ENCODE results near the gene ZMYND8. TPM values are rescaled to one million over a fixed set of nuclear protein-coding genes. Genes with fewer than 3 reads are reported as not detected.
A peak's percentile ranks its signal among the peaks of the same experiment; 100 is the strongest.

ZMYND8 gene
- total and polyA plus RNA-seq, 9 donors: 12.2 to 18.9 (median 16.0) TPM

DNA sequence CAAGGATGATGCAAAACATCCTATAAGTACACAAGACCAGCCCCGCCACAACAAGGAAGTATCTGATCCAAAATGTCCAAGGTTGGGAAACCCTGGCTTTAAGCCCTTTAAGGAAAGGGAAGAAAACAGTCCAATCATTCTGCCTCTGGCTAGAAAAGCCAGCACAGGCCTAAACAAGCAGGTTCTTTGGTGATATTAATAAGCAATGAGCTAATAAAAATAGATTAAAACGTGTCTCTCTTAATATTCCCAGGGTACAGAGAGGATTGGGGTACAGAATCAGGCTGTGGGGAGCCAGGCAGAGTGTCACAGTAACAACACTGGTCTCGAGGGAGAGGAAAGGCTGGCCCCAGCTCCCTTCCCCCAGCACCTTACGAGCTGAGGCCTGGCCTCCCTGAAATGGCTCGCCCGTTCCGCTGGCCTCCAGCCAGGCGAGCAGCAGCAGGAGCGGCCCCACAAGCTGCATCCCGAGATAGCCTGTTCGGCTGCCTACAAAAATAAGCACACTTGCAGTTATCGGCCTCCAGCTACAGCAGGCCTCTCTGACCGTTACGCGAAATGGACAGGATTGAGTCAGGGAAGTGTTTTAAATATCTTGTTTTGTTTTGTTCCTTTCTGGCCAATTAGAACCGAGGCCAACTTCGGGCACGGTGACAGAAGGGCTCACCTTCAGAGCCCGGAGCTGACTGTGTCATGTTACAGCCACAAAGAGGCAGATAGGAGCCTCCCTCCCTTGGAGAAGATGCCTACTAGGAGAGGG, 4.0 kb upstream of the ZMYND8 start:
- Histone ChIP-seq H3K4me1 (ENCODE audit: control insufficient read depth, insufficient read depth, low read length) (peaks cover 65% of the 10 kb centered on the region), H3K27ac (ENCODE audit: low read length) (peak overlapping the region; percentile 99), H3K4me3 (ENCODE audit: low read length) (no peak overlapping the region), H3K36me3 (ENCODE audit: control insufficient read depth, insufficient read depth, low read length) (no peaks in the 10 kb centered on the region), H3K9me3 (replicated peaks; ENCODE audit: control insufficient read depth, low read depth, low read length) (no peaks in the 10 kb centered on the region), H3K27me3 (ENCODE audit: control insufficient read depth, insufficient read depth, low read length) (no peaks in the 10 kb centered on the region)
- 4% methylated on average over 9 of the region's 19 CpGs for whole genome bisulfite sequencing (ENCODE audit: insufficient coverage)
- DNase-seq: peak; percentile 91

DNA sequence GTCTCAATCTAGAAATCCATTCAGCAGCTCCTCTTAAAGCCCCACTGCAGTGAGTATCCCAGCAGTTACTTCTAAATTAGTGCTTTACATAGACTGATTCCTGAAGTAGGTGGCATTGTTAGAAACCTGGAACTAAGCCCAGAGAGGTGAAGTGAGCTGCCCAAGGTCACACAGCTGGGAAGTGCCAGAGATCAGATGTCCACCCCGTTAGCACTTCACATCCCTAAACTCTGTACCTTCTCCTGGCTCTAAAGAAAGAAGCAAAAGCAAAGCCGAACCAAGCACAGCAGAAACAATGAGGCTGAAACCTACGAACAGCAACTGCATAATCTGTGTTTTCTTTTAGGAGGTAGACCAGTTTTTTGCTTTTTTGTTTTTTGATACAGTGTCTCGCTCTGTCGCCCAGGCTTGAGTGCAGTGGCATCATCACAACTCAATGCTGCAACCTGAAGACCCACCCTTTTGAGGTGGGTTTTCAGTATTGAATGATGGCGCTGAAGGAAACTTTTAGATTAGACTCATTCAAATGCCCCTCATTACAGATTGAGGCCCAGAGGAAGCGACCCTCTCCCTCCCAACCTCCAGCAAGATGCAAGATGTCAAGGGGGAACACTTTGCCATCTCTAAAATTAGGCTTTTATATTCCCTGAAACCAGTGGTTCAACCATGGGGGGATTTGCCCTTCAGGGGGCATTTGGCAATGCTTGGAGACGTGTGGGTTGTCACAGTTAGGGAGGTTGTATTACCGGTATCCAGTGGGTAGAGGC, 3.2 kb upstream of the ZMYND8 start:
- Histone ChIP-seq H3K36me3 (ENCODE audit: control insufficient read depth, insufficient read depth, low read length) (no peaks in the 10 kb centered on the region), H3K4me3 (ENCODE audit: low read length) (no peak overlapping the region), H3K27me3 (ENCODE audit: control insufficient read depth, insufficient read depth, low read length) (no peaks in the 10 kb centered on the region), H3K9me3 (replicated peaks; ENCODE audit: control insufficient read depth, low read depth, low read length) (no peaks in the 10 kb centered on the region), H3K4me1 (ENCODE audit: control insufficient read depth, insufficient read depth, low read length) (peaks cover 71% of the 10 kb centered on the region), H3K27ac (ENCODE audit: low read length) (peak overlapping the region; percentile 99)
- WGBS (ENCODE audit: insufficient coverage): 80% methylated on average over 1 of the region's 9 CpGs
- DNase-seq: no peak

DNA sequence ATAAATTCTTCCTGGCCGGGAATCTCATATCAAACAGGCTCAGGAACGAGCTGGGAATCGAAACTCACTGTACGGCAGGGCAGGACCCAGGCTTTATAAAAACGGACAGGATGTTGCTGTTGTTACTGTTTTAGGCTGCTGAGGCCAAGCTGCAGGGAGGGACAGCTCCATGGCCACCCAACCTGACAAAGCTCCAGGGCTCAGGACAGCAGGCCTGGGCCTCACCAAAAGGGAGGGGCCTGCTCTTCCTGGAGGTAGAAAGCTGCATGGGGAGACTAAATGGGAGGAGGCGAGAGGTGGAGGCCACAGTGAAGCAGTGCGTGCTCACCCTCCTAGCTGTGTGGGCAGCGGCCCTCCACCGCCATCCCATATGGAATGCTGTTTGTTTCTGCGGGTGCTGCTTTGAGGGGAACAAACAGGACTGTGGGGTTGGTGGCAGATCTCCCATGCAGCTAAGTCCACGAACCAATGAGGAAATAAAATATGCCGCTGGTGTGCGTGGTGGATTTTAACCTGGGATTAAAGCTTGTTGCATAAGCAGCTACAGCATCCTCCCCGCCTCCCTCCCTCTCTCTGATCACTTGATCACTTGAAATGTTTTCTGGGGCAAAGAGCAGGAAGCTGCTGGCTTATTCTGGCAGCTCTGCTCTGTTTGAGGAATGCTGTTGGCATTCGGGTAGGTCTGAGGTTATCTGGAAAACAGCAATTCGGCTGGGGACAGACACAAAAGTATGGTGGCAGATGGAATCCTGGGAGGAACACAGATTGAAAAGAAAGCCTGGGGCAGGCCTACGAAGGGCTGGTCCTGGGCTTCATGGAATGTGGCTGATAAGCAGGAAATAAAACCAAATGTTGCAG, 2.4 kb upstream of the ZMYND8 start:
- Histone ChIP-seq H3K4me3 (ENCODE audit: low read length) (no peak overlapping the region), H3K36me3 (ENCODE audit: control insufficient read depth, insufficient read depth, low read length) (no peaks in the 10 kb centered on the region), H3K9me3 (replicated peaks; ENCODE audit: control insufficient read depth, low read depth, low read length) (no peaks in the 10 kb centered on the region), H3K27ac (ENCODE audit: low read length) (peak overlapping the region; percentile 99), H3K27me3 (ENCODE audit: control insufficient read depth, insufficient read depth, low read length) (no peaks in the 10 kb centered on the region), H3K4me1 (ENCODE audit: control insufficient read depth, insufficient read depth, low read length) (peaks cover 78% of the 10 kb centered on the region)
- peak; percentile 88 for DNase-seq
- whole genome bisulfite sequencing (ENCODE audit: insufficient coverage): 13% methylated on average over 4 of the region's 17 CpGs

DNA sequence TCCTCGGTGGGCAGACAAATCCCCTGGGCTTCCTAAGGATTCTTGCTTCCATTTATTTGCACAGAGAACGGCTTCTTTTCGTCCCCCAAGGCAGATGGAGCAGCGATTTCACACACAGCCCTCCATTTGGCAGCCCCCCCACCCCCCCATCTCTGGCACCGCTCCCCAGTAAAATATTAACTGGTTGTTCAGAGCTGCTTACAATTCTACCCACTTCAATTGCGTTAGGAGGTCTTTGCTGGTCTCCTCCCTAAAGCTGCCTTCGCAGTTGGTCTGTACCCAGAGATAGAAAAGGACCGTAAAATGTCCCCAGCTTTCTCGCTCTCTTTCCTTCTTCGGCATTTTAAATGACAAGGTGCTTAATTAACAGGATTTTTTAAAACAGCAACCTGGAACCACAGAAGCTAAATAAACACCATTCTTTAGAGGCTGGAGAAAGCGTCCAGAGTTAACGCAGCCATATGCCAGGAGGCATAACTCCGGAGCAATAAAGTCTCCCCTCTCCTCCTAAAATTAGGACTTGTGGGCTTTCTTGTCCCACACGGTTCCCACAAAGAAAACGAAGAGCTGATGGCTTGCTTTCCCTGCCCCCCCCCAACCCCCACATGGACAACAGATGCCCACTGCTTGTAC, 1.7 kb upstream of the ZMYND8 start:
- no peak for DNase-seq
- 21% methylated on average over 11 of the region's 15 CpGs for WGBS (ENCODE audit: insufficient coverage)
- Histone ChIP-seq H3K9me3 (replicated peaks; ENCODE audit: control insufficient read depth, low read depth, low read length) (no peaks in the 10 kb centered on the region), H3K27ac (ENCODE audit: low read length) (peak overlapping the region; percentile 99), H3K27me3 (ENCODE audit: control insufficient read depth, insufficient read depth, low read length) (no peaks in the 10 kb centered on the region), H3K4me1 (ENCODE audit: control insufficient read depth, insufficient read depth, low read length) (peaks cover 85% of the 10 kb centered on the region), H3K4me3 (ENCODE audit: low read length) (no peak overlapping the region), H3K36me3 (ENCODE audit: control insufficient read depth, insufficient read depth, low read length) (no peaks in the 10 kb centered on the region)

DNA sequence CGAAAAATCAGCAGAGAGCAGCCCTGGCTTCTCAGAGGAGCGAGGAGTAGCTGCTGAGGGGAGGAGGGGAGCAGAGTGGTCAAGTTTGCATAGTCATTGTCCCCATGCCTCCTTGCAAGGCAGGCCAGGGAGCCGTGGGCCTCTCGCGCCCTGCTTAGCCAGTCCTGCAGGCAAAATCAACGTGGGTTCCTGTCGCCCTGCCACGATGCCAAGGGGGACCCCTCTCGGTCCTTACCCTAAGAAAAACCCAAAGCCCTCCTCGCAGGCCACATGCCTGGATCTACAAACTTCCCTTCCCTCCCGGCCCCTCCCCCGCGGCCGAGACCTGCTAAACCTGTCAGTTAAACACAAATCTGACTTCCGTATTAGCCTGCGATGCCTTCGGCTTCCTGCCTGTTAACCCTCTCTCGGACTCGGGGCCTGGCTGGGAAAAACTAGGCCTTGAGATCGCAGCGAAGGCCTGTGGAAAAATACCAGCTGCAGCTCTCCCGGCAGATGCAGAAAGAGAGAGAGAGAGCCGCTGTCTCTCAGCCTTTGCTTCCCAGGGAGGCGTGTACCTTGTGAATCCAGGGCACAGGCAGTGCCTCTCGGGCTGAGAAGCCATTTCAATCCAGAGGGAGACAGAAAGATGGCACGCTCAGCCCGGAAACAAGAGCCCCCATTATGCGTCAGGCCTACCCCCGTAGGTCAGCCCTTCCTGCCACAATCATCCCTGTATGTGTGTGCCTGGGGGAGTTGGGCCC, 968 bp upstream of the ZMYND8 start:
- DNase-seq: peak; percentile 95
- Histone ChIP-seq H3K36me3 (ENCODE audit: control insufficient read depth, insufficient read depth, low read length) (peaks cover under 1% of the 10 kb centered on the region), H3K27me3 (ENCODE audit: control insufficient read depth, insufficient read depth, low read length) (no peaks in the 10 kb centered on the region), H3K27ac (ENCODE audit: low read length) (peak overlapping the region; percentile 99), H3K9me3 (replicated peaks; ENCODE audit: control insufficient read depth, low read depth, low read length) (no peaks in the 10 kb centered on the region), H3K4me3 (ENCODE audit: low read length) (no peak overlapping the region), H3K4me1 (ENCODE audit: control insufficient read depth, insufficient read depth, low read length) (peaks cover 89% of the 10 kb centered on the region)
- WGBS (ENCODE audit: insufficient coverage): 12% methylated on average over 19 of the region's 29 CpGs

DNA sequence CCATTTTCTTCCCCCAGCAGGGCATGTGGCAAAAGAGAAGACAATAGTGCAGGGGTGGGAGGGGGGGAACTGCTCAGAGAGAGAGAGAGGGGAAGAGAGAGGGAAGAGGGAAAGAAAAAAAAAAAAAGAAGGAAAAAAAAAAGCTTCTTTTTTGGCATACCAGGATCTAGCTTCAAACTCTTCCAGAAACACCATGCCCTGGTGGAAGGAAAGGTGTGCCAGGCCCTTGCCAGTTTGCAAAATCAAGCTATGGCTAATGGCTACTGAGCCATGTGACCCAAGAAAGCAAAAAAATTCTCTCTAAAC, 326 bp downstream of the ZMYND8 start:
- no peak for DNase-seq
- Histone ChIP-seq H3K27me3 (ENCODE audit: control insufficient read depth, insufficient read depth, low read length) (no peaks in the 10 kb centered on the region), H3K4me3 (ENCODE audit: low read length) (peak overlapping the region; percentile 23), H3K9me3 (replicated peaks; ENCODE audit: control insufficient read depth, low read depth, low read length) (no peaks in the 10 kb centered on the region), H3K4me1 (ENCODE audit: control insufficient read depth, insufficient read depth, low read length) (peaks cover 93% of the 10 kb centered on the region), H3K27ac (ENCODE audit: low read length) (peak overlapping the region; percentile 99), H3K36me3 (ENCODE audit: control insufficient read depth, insufficient read depth, low read length) (peaks cover 3% of the 10 kb centered on the region)

DNA sequence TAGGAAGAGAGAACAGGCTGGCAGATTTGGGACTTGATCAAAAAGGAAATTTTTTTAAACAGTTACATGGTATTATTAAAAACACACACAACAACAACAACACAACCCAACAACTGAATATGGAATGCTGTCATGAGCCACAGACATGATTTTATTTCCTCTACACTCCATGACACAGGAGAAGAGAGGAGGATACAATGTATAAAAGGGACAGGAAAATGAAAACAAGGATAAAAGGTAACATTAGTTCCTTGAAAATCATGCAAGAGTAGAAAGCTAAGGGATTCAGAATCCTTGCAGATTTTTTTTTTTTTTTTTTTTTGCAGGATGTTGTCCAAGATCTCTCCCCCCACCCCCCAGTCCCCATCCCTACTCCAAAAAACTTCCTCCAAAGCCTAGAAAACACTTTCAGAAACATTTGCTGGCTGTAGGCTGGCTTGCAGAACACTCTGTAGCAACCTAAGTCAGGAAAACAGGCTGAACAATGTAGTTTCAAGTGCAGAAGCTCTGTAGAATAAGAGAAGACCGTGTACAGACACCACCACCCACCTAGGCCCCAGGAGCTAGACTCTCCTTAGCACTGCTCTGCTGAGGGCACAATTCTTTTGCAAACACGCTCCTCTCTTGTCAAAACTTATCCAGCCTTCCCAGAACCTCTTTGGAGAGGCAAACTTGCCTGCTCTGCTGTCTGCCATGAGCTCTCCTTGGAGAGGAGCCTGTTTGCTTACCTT, 845 bp downstream of the ZMYND8 start:
- 0% methylated on average over 1 of the region's 2 CpGs for WGBS (ENCODE audit: insufficient coverage)
- H3K4me3 ChIP-seq (ENCODE audit: low read length): peak overlapping the region; percentile 23
- H3K27ac ChIP-seq (ENCODE audit: low read length): peak overlapping the region; percentile 99
- peaks cover 88% of the 10 kb centered on the region for H3K4me1 ChIP-seq (ENCODE audit: control insufficient read depth, insufficient read depth, low read length)
- peaks cover 3% of the 10 kb centered on the region for H3K36me3 ChIP-seq (ENCODE audit: control insufficient read depth, insufficient read depth, low read length)
- no peaks in the 10 kb centered on the region for H3K9me3 ChIP-seq (replicated peaks; ENCODE audit: control insufficient read depth, low read depth, low read length)
- no peaks in the 10 kb centered on the region for H3K27me3 ChIP-seq (ENCODE audit: control insufficient read depth, insufficient read depth, low read length)
- DNase-seq: peak; percentile 83

DNA sequence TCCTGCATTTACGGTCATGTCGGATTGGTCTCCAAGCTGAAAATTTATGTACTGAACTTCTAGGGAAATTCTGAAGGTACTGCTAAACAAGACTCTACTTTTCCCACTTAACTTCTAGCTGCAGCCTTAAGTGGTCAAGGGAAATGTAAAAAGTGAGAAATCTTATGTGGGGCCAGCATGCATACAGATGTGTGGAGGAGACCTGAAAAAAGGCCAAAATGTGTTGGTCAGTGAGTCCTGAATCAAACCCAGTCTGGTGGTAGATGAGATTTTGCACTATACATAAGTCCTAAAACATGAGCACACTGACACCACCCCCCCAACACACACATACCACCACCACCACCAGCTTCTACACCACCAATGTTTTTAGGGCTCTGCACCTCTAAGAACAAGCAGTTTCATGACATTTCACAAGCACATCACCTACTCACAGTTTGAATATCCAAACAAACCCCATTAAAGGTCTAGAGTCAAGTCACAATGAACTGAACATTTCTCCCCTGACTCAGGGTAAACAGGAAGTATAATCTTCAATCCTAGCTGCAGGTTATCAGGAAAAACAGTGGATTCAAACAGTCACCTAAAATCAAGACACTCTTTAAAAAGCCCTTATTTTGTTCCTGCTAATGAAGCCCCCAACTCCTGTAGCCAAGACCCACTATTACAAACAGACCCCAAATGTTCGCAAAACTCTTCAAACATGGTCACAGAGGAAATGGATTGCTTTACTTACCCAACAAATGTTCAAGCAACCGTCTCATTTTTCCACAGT, 1.6 kb downstream of the ZMYND8 start:
- H3K27ac ChIP-seq (ENCODE audit: low read length): peak overlapping the region; percentile 99
- H3K27me3 ChIP-seq (ENCODE audit: control insufficient read depth, insufficient read depth, low read length): no peaks in the 10 kb centered on the region
- peaks cover 82% of the 10 kb centered on the region for H3K4me1 ChIP-seq (ENCODE audit: control insufficient read depth, insufficient read depth, low read length)
- H3K36me3 ChIP-seq (ENCODE audit: control insufficient read depth, insufficient read depth, low read length): peaks cover 3% of the 10 kb centered on the region
- DNase-seq: no peak
- WGBS (ENCODE audit: insufficient coverage): no CpG with 5 or more reads among the region's 4 CpGs
- H3K4me3 ChIP-seq (ENCODE audit: low read length): peak overlapping the region; percentile 23
- H3K9me3 ChIP-seq (replicated peaks; ENCODE audit: control insufficient read depth, low read depth, low read length): no peaks in the 10 kb centered on the region

DNA sequence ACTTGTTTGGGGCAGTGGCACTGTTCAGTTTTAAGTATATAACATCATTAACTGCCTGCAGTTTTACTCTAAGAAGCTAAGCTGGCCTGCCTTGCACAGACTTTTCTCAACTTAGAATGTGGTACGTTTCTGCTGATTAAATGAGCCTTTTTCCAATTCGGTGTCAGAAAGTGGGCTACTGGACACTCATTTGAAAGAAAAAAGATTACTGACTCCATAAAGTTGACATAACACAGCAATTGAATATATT, 2.1 kb downstream of the ZMYND8 start:
- no peaks in the 10 kb centered on the region for H3K9me3 ChIP-seq (replicated peaks; ENCODE audit: control insufficient read depth, low read depth, low read length)
- no CpG with 5 or more reads among the region's 2 CpGs for WGBS (ENCODE audit: insufficient coverage)
- H3K4me3 ChIP-seq (ENCODE audit: low read length): no peak overlapping the region
- H3K36me3 ChIP-seq (ENCODE audit: control insufficient read depth, insufficient read depth, low read length): peaks cover 3% of the 10 kb centered on the region
- H3K27me3 ChIP-seq (ENCODE audit: control insufficient read depth, insufficient read depth, low read length): no peaks in the 10 kb centered on the region
- no peak for DNase-seq
- peaks cover 79% of the 10 kb centered on the region for H3K4me1 ChIP-seq (ENCODE audit: control insufficient read depth, insufficient read depth, low read length)
- H3K27ac ChIP-seq (ENCODE audit: low read length): peak overlapping the region; percentile 99
